ENCODE results near the gene KLF11.

Gene KLF11

DNA sequence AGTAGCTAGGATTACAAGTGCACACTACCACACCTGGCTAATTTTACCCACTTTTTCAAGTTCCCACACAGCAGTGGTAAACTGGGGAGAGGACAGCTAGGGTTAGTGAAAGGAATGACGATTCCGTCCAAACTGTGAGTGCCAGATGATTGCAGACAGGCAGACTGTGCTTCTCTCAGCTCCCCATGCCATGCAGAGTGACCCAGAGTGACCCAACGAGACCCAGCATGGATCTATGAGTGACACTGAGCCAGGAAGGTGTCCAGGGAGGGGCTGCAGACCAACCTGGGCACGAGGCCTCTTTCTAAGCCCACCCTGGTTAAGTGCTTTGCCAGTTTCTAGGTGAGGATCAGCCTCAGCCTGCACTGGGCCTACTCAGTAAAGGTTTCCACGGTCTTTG lies 7.7 kb upstream of the KLF11 start:
- TF ChIP-seq, protein P1, sequence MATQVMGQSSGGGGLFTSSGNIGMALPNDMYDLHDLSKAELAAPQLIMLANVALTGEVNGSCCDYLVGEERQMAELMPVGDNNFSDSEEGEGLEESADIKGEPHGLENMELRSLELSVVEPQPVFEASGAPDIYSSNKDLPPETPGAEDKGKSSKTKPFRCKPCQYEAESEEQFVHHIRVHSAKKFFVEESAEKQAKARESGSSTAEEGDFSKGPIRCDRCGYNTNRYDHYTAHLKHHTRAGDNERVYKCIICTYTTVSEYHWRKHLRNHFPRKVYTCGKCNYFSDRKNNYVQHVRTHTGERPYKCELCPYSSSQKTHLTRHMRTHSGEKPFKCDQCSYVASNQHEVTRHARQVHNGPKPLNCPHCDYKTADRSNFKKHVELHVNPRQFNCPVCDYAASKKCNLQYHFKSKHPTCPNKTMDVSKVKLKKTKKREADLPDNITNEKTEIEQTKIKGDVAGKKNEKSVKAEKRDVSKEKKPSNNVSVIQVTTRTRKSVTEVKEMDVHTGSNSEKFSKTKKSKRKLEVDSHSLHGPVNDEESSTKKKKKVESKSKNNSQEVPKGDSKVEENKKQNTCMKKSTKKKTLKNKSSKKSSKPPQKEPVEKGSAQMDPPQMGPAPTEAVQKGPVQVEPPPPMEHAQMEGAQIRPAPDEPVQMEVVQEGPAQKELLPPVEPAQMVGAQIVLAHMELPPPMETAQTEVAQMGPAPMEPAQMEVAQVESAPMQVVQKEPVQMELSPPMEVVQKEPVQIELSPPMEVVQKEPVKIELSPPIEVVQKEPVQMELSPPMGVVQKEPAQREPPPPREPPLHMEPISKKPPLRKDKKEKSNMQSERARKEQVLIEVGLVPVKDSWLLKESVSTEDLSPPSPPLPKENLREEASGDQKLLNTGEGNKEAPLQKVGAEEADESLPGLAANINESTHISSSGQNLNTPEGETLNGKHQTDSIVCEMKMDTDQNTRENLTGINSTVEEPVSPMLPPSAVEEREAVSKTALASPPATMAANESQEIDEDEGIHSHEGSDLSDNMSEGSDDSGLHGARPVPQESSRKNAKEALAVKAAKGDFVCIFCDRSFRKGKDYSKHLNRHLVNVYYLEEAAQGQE (IDR thresholded peaks at IDR 0.05; ENCODE audit: low read depth): no peak
- TF ChIP-seq, protein P2, sequence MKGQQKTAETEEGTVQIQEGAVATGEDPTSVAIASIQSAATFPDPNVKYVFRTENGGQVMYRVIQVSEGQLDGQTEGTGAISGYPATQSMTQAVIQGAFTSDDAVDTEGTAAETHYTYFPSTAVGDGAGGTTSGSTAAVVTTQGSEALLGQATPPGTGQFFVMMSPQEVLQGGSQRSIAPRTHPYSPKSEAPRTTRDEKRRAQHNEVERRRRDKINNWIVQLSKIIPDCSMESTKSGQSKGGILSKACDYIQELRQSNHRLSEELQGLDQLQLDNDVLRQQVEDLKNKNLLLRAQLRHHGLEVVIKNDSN (IDR thresholded peaks at IDR 0.05): no peak
- TF ChIP-seq YY1 (IDR thresholded peaks at IDR 0.05; ENCODE audit: low read depth) (no peak), TCF12 (IDR thresholded peaks at IDR 0.05; ENCODE audit: low read depth) (no peak), EGR1 (IDR thresholded peaks at IDR 0.05) (no peak), FOXM1 (IDR thresholded peaks at IDR 0.05; ENCODE audit: borderline replicate concordance, low read depth) (no peak), NFIC (IDR thresholded peaks at IDR 0.05) (no peak), CREB1 (IDR thresholded peaks at IDR 0.05; ENCODE audit: low read depth) (no peak), EP300 (IDR thresholded peaks at IDR 0.05; ENCODE audit: borderline replicate concordance) (no peak), TAF1 (IDR thresholded peaks at IDR 0.05; ENCODE audit: low read depth) (no peak), CEBPB (IDR thresholded peaks at IDR 0.05) (no peak), ZBTB7A (IDR thresholded peaks at IDR 0.05; ENCODE audit: low read depth) (no peak), TEAD4 (IDR thresholded peaks at IDR 0.05) (no peak), RAD21 (IDR thresholded peaks at IDR 0.05; ENCODE audit: low read depth) (no peak)
- TF ChIP-seq, protein P3, sequence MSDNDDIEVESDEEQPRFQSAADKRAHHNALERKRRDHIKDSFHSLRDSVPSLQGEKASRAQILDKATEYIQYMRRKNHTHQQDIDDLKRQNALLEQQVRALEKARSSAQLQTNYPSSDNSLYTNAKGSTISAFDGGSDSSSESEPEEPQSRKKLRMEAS (IDR thresholded peaks at IDR 0.05): no peak

DNA sequence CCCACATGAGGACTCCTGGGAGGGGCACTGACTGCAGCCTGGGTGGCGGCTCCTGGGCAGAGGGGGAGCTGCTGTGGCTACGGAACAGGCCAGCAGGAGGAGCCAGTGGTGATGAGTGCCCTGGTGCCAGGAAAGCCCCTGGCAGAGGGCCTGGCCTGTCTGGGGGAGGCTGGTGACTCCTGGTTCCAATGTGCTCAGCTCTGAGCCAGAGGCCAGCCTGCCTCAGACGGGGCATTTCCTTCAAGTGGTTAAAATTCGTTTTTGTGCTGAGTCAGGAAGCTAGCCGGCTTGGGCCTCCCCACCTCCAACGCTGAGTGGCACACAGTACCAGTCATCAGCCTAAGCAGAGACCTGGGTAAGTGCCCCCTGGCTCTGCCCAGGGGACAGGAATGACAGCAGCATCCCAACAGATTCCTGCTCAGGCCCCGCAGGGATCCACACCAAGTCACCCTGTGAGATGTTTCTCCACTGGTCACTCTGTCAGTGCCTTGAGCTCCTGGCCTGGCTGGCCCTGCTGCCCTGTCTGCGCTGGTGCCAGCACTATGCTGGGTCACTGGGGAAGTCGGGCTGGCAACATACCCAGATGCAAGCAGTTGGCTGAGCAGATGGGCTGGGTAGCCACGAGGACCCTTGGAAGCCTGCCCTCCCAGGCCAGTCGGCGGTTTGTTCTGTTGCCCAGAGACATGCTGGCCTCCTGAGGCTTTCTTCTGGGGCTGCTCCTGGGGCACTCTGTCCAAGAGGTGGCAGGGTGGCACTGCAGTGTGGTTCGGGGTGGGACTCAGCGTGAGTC lies 7.1 kb upstream of the KLF11 start:
- TF ChIP-seq TAF1 (IDR thresholded peaks at IDR 0.05; ENCODE audit: low read depth): no peak
- peak; percentile 4; the same call in 1 of the 2 replicates for TF ChIP-seq RAD21 (IDR thresholded peaks at IDR 0.05; ENCODE audit: low read depth)

DNA sequence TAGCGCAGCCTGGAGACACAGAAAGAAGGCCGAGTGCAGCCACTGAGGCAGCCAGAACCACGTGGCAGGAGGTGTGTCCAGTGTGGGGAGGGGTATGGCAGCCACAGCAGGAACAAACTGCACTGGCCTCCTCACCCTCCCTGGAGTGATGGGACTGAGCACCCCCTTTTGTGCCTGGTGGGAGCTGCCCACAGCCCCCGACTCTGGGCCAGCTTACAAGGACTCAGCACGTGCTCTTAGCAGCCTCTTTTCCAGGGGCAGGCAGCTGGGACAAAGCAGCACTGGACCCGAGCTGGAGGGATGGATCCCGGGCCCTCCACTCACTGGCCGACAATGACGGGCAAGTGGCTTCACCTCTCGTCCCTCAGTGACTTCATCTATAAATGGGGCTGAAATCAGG lies 5.2 kb upstream of the KLF11 start:
- TF ChIP-seq, protein P2 (IDR thresholded peaks at IDR 0.05): no peak
- TF ChIP-seq, protein P3 (IDR thresholded peaks at IDR 0.05): no peak
- TF ChIP-seq TAF1 (IDR thresholded peaks at IDR 0.05; ENCODE audit: low read depth): no peak
- TF ChIP-seq, protein P1 (IDR thresholded peaks at IDR 0.05; ENCODE audit: low read depth): no peak
- TF ChIP-seq EGR1 (IDR thresholded peaks at IDR 0.05): no peak
- TF ChIP-seq CEBPB (IDR thresholded peaks at IDR 0.05): no peak
- TF ChIP-seq TEAD4 (IDR thresholded peaks at IDR 0.05): no peak
- TF ChIP-seq CREB1 (IDR thresholded peaks at IDR 0.05; ENCODE audit: low read depth): no peak
- TF ChIP-seq YY1 (IDR thresholded peaks at IDR 0.05; ENCODE audit: low read depth): no peak
- no peak for TF ChIP-seq EP300 (IDR thresholded peaks at IDR 0.05; ENCODE audit: borderline replicate concordance)
- TF ChIP-seq FOXM1 (IDR thresholded peaks at IDR 0.05; ENCODE audit: borderline replicate concordance, low read depth): no peak
- no peak for TF ChIP-seq RAD21 (IDR thresholded peaks at IDR 0.05; ENCODE audit: low read depth)
- no peak for TF ChIP-seq NFIC (IDR thresholded peaks at IDR 0.05)
- no peak for TF ChIP-seq ZBTB7A (IDR thresholded peaks at IDR 0.05; ENCODE audit: low read depth)
- no peak for TF ChIP-seq TCF12 (IDR thresholded peaks at IDR 0.05; ENCODE audit: low read depth)

DNA sequence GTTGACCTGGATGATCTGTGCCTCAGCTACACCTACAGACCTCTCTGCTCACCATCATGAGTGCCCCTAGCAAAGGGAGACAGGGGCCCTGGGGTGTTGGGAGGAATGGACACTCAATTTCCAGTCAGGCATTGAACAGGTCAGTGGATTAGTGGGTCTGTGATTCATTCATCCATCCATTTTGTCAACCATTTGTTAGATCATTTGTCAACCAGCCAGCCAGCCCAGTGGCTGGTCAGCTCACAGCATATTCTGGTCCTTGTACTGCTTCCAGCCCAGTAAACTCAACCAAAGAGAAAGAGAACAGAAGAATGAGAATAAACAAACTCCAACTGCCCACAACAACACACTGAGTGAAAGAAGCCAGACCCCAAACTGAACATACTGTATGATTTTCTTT lies 4.6 kb upstream of the KLF11 start:
- TF ChIP-seq, protein P1 (IDR thresholded peaks at IDR 0.05; ENCODE audit: low read depth): no peak
- TF ChIP-seq, protein P2 (IDR thresholded peaks at IDR 0.05): no peak
- TF ChIP-seq EGR1 (IDR thresholded peaks at IDR 0.05) (no peak), EP300 (IDR thresholded peaks at IDR 0.05; ENCODE audit: borderline replicate concordance) (no peak), FOXM1 (IDR thresholded peaks at IDR 0.05; ENCODE audit: borderline replicate concordance, low read depth) (no peak), ZBTB7A (IDR thresholded peaks at IDR 0.05; ENCODE audit: low read depth) (no peak), TAF1 (IDR thresholded peaks at IDR 0.05; ENCODE audit: low read depth) (no peak), RAD21 (IDR thresholded peaks at IDR 0.05; ENCODE audit: low read depth) (no peak), NFIC (IDR thresholded peaks at IDR 0.05) (no peak), CREB1 (IDR thresholded peaks at IDR 0.05; ENCODE audit: low read depth) (no peak), TCF12 (IDR thresholded peaks at IDR 0.05; ENCODE audit: low read depth) (no peak), CEBPB (IDR thresholded peaks at IDR 0.05) (no peak), TEAD4 (IDR thresholded peaks at IDR 0.05) (no peak), YY1 (IDR thresholded peaks at IDR 0.05; ENCODE audit: low read depth) (no peak)
- TF ChIP-seq, protein P3 (IDR thresholded peaks at IDR 0.05): no peak
